AG09309 (cell line): ENCODE results near the gene ZNF330.
"Not testable (repeated sequence)": the region's sequence is repeated elsewhere in the genome, so short reads cannot be mapped to it uniquely, and the experiment has no call there.

ENCODE experiments used
- DNase-seq: peaks from one replicate; pipeline ENCODE4 v3.0.0-alpha.2; 2010; ENCODE audit warnings: low read depth
- H3K4me3 ChIP-seq: 2 replicates; pipeline ENCODE4 v1.5.1; 2011; ENCODE audit warnings: mild to moderate bottlenecking, low read depth, low read length, moderate library complexity; ENCODE audit not compliant: control insufficient read depth
- TF ChIP-seq, protein P1 (sequence below): IDR thresholded peaks from 2 replicates; pipeline ENCODE4 v1.5.1; 2011; ENCODE audit warnings: mild to moderate bottlenecking, low read depth, low read length, inconsistent platforms; ENCODE audit not compliant: insufficient read depth, control insufficient read depth; ENCODE audit errors: missing control alignments

ZNF330 gene

DNA sequence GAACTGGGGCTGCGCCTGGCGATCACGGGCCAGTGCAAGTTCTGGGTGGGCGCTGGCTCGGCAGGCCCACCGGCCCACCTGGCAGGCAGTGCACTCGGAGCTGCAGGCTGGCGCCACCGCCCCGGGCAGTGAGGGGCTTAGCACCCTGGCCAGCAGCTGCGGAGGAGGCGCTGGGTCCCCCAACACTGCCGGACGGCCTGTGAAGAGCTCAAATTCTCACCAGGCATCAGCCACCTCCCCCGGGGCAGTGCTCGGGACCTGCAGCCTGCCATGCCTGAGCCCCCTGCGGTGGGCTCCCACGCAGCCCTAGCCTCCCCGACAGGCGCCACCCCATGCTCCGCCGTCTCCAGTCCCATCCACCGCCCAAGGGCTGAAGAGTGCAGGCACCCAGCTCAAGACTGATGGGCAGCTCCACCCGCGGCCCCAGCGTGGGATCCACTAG is 7.1 kb upstream of the ZNF330 start:
- DNase-seq = no peak
- TF ChIP-seq, protein P1, sequence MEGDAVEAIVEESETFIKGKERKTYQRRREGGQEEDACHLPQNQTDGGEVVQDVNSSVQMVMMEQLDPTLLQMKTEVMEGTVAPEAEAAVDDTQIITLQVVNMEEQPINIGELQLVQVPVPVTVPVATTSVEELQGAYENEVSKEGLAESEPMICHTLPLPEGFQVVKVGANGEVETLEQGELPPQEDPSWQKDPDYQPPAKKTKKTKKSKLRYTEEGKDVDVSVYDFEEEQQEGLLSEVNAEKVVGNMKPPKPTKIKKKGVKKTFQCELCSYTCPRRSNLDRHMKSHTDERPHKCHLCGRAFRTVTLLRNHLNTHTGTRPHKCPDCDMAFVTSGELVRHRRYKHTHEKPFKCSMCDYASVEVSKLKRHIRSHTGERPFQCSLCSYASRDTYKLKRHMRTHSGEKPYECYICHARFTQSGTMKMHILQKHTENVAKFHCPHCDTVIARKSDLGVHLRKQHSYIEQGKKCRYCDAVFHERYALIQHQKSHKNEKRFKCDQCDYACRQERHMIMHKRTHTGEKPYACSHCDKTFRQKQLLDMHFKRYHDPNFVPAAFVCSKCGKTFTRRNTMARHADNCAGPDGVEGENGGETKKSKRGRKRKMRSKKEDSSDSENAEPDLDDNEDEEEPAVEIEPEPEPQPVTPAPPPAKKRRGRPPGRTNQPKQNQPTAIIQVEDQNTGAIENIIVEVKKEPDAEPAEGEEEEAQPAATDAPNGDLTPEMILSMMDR = no peak
- H3K4me3 ChIP-seq = no peak overlapping the region

- no peak overlapping the region for H3K4me3 ChIP-seq
- no peak for DNase-seq
- TF ChIP-seq, protein P1 = no peak
These were observed 5.7 kb upstream of the ZNF330 start for GRCh38 chr4:141215030-141215429.

DNA sequence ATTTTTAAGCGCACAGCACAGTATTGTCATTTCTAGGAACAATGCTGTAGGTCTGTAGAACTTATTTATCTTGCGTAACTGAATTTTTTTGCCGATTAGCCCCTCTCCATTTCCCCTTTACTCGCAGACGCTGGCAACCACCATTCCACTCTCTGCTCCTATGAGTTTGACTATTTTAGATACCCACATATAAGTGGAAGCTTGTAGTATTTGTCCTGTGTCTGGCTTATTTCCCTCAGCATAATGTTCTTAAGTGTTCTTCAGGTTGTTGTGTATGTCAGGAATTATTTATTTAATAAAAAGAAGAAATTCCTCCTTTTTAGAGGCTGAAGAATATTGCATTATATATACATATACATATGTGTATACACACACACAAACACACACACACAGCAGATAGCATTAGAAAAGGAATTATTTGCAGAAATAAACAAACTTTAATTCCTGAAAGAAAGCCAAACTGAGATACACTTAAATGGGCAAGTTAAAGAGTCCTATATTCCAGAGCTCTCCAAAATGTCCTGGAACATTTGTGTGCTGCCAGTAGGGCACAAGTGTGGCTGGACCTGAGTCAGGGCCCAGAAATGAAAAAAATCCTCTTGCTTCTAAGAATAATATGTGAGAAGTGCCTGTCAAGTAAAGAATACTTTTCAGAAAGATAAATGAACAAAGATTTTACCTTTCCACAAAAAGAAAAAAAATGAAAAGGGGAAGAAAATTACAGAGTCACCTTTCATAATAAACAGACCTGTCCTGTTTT is 4.5 kb upstream of the ZNF330 start:
- TF ChIP-seq, protein P1 = no peak
- H3K4me3 ChIP-seq = no peak overlapping the region
- DNase-seq = no peak

DNA sequence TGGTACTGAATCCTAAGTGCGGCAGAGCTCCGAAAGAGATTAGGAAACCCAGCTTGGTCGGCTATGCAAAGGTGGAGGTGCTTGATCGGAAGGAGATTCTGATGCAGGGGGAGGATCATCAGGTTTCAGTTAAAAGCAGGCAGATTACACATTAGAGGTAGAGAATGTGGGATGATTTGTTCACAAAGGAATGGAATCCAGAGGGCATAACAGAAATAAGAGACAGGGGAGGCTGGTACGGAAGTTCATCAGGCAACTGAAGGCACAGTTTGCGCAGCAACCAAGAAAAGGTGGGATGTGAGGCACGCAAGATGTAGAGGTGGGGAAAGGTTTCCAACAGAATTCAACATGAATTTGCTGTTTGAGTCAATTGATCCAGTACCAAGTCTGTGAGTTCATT is 424 bp upstream of the ZNF330 start:
- DNase-seq = no peak
- TF ChIP-seq, protein P1 = no peak
- H3K4me3 ChIP-seq = no peak overlapping the region; the same call in 1 of the 2 replicates

GRCh38 chr4:141223418-141223817 is 2.7 kb downstream of the ZNF330 start:
- TF ChIP-seq, protein P1 = no peak
- no peak for DNase-seq
- no peak overlapping the region for H3K4me3 ChIP-seq

GRCh38 chr4:141227280-141227679 is 6.6 kb downstream of the ZNF330 start:
- not testable (repeated sequence) for H3K4me3 ChIP-seq, DNase-seq

DNA sequence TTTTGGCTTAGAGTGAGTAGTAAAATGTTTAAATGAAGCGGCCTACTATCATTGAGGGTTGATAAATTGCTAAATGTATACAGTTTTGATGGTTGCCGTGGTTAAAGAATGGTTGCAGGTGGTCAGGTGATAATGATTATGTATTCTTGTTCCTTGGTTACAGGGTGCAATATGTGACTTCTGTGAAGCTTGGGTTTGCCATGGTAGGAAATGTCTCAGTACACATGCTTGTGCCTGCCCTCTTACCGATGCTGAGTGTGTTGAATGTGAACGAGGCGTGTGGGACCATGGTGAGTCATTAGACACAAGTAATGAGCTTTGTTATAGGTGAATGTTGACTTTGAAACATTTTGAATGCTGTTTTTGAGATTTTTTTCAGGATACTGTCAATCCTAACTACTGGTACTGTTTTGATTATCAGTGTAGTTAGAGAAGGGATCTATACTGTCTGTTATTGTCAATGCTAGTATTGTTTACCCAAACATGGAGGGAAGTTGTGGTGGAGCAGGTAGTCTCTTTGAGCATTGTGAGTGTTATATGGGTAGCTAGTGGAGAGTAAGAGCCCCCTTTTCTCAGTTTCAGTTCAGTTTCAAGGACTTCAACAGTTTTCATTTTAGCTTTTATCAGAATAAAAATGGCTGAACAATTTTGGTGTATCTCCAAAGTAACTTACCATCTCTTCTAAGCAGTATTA is 8.9 kb downstream of the ZNF330 start:
- H3K4me3 ChIP-seq = no peak overlapping the region
- TF ChIP-seq, protein P1 = no peak
- no peak for DNase-seq
